Measurements from ENCODE around the gene PDE10A. TPM values are rescaled to one million over a fixed set of nuclear protein-coding genes. Genes with fewer than 3 reads are reported as not detected.

The PDE10A gene
- total RNA-seq, 1 experiment from 2014 or later: not detected

- Histone ChIP-seq H3K4me3 (ENCODE audit: low read length) (no peak overlapping the region), H3K9me2 (replicated peaks; ENCODE audit: insufficient read depth, low read length) (no peaks in the 10 kb centered on the region), H3K79me2 (ENCODE audit: low read length) (no peaks in the 10 kb centered on the region), H3K4me1 (ENCODE audit: low read length) (no peaks in the 10 kb centered on the region), H4K20me1 (ENCODE audit: insufficient read depth, low read depth, low read length) (no peaks in the 10 kb centered on the region), H3K36me3 (ENCODE audit: insufficient read depth, low read length) (no peaks in the 10 kb centered on the region), H3K27ac (ENCODE audit: low read length) (no peak overlapping the region), H3K4me2 (ENCODE audit: low read depth, low read length, poor library complexity, severe bottlenecking) (no peak overlapping the region), H3K9me3 (ENCODE audit: low read length) (no peaks in the 10 kb centered on the region), H2AFZ (ENCODE audit: low read length) (no peak overlapping the region), H3K27me3 (ENCODE audit: low read length) (no peaks in the 10 kb centered on the region), H3K9ac (ENCODE audit: low read length) (no peak overlapping the region)
- DNase-seq: no peak
These were observed 18.3 kb downstream of the PDE10A start for GRCh38 chr6:165644586-165645266.

GRCh38 chr6:165643015-165643414 is 20.0 kb downstream of the PDE10A start:
- no peaks in the 10 kb centered on the region for H3K9me3 ChIP-seq (ENCODE audit: low read length)
- no peak overlapping the region for H3K27ac ChIP-seq (ENCODE audit: low read length)
- H3K9me2 ChIP-seq (replicated peaks; ENCODE audit: insufficient read depth, low read length): no peaks in the 10 kb centered on the region
- DNase-seq: no peak
- no peaks in the 10 kb centered on the region for H4K20me1 ChIP-seq (ENCODE audit: insufficient read depth, low read depth, low read length)
- no peak overlapping the region for H3K9ac ChIP-seq (ENCODE audit: low read length)
- H3K36me3 ChIP-seq (ENCODE audit: insufficient read depth, low read length): no peaks in the 10 kb centered on the region
- H3K4me3 ChIP-seq (ENCODE audit: low read length): no peak overlapping the region
- H2AFZ ChIP-seq (ENCODE audit: low read length): no peak overlapping the region
- H3K79me2 ChIP-seq (ENCODE audit: low read length): no peaks in the 10 kb centered on the region
- H3K4me1 ChIP-seq (ENCODE audit: low read length): no peaks in the 10 kb centered on the region
- no peak overlapping the region for H3K4me2 ChIP-seq (ENCODE audit: low read depth, low read length, poor library complexity, severe bottlenecking)
- no peaks in the 10 kb centered on the region for H3K27me3 ChIP-seq (ENCODE audit: low read length)

- H3K9me3 ChIP-seq (ENCODE audit: low read length): no peaks in the 10 kb centered on the region
- no peak overlapping the region for H2AFZ ChIP-seq (ENCODE audit: low read length)
- no peak overlapping the region for H3K4me3 ChIP-seq (ENCODE audit: low read length)
- no peaks in the 10 kb centered on the region for H3K9me2 ChIP-seq (replicated peaks; ENCODE audit: insufficient read depth, low read length)
- no peak overlapping the region for H3K4me2 ChIP-seq (ENCODE audit: low read depth, low read length, poor library complexity, severe bottlenecking)
- H3K4me1 ChIP-seq (ENCODE audit: low read length): no peaks in the 10 kb centered on the region
- H3K79me2 ChIP-seq (ENCODE audit: low read length): no peaks in the 10 kb centered on the region
- H3K27me3 ChIP-seq (ENCODE audit: low read length): no peaks in the 10 kb centered on the region
- H4K20me1 ChIP-seq (ENCODE audit: insufficient read depth, low read depth, low read length): no peaks in the 10 kb centered on the region
- no peaks in the 10 kb centered on the region for H3K36me3 ChIP-seq (ENCODE audit: insufficient read depth, low read length)
- H3K9ac ChIP-seq (ENCODE audit: low read length): no peak overlapping the region
- no peak overlapping the region for H3K27ac ChIP-seq (ENCODE audit: low read length)
- DNase-seq: no peak
These were observed 21.3 kb downstream of the PDE10A start for GRCh38 chr6:165641672-165642156.

GRCh38 chr6:165640806-165641205 is 22.2 kb downstream of the PDE10A start:
- no peak overlapping the region for H3K4me2 ChIP-seq (ENCODE audit: low read depth, low read length, poor library complexity, severe bottlenecking)
- H4K20me1 ChIP-seq (ENCODE audit: insufficient read depth, low read depth, low read length): no peaks in the 10 kb centered on the region
- no peaks in the 10 kb centered on the region for H3K9me2 ChIP-seq (replicated peaks; ENCODE audit: insufficient read depth, low read length)
- DNase-seq: no peak
- H2AFZ ChIP-seq (ENCODE audit: low read length): no peak overlapping the region
- H3K27ac ChIP-seq (ENCODE audit: low read length): no peak overlapping the region
- no peaks in the 10 kb centered on the region for H3K9me3 ChIP-seq (ENCODE audit: low read length)
- no peak overlapping the region for H3K9ac ChIP-seq (ENCODE audit: low read length)
- H3K4me1 ChIP-seq (ENCODE audit: low read length): no peaks in the 10 kb centered on the region
- H3K36me3 ChIP-seq (ENCODE audit: insufficient read depth, low read length): no peaks in the 10 kb centered on the region
- H3K79me2 ChIP-seq (ENCODE audit: low read length): no peaks in the 10 kb centered on the region
- no peak overlapping the region for H3K4me3 ChIP-seq (ENCODE audit: low read length)
- H3K27me3 ChIP-seq (ENCODE audit: low read length): no peaks in the 10 kb centered on the region

- Histone ChIP-seq H3K27me3 (ENCODE audit: low read length) (no peaks in the 10 kb centered on the region), H2AFZ (ENCODE audit: low read length) (no peak overlapping the region), H3K9me2 (replicated peaks; ENCODE audit: insufficient read depth, low read length) (no peaks in the 10 kb centered on the region), H3K4me2 (ENCODE audit: low read depth, low read length, poor library complexity, severe bottlenecking) (no peak overlapping the region), H4K20me1 (ENCODE audit: insufficient read depth, low read depth, low read length) (no peaks in the 10 kb centered on the region), H3K4me3 (ENCODE audit: low read length) (no peak overlapping the region), H3K4me1 (ENCODE audit: low read length) (no peaks in the 10 kb centered on the region), H3K79me2 (ENCODE audit: low read length) (no peaks in the 10 kb centered on the region), H3K9me3 (ENCODE audit: low read length) (no peaks in the 10 kb centered on the region), H3K27ac (ENCODE audit: low read length) (no peak overlapping the region), H3K36me3 (ENCODE audit: insufficient read depth, low read length) (no peaks in the 10 kb centered on the region), H3K9ac (ENCODE audit: low read length) (no peak overlapping the region)
- no peak for DNase-seq
These were observed 24.5 kb downstream of the PDE10A start for GRCh38 chr6:165638530-165638929.

GRCh38 chr6:165637586-165637985 is 25.5 kb downstream of the PDE10A start:
- no peaks in the 10 kb centered on the region for H3K79me2 ChIP-seq (ENCODE audit: low read length)
- no peaks in the 10 kb centered on the region for H3K9me2 ChIP-seq (replicated peaks; ENCODE audit: insufficient read depth, low read length)
- no peak for DNase-seq
- no peak overlapping the region for H3K4me2 ChIP-seq (ENCODE audit: low read depth, low read length, poor library complexity, severe bottlenecking)
- H3K36me3 ChIP-seq (ENCODE audit: insufficient read depth, low read length): no peaks in the 10 kb centered on the region
- no peak overlapping the region for H3K9ac ChIP-seq (ENCODE audit: low read length)
- no peak overlapping the region for H3K4me3 ChIP-seq (ENCODE audit: low read length)
- no peaks in the 10 kb centered on the region for H4K20me1 ChIP-seq (ENCODE audit: insufficient read depth, low read depth, low read length)
- H2AFZ ChIP-seq (ENCODE audit: low read length): no peak overlapping the region
- no peaks in the 10 kb centered on the region for H3K27me3 ChIP-seq (ENCODE audit: low read length)
- H3K9me3 ChIP-seq (ENCODE audit: low read length): no peaks in the 10 kb centered on the region
- H3K27ac ChIP-seq (ENCODE audit: low read length): no peak overlapping the region
- H3K4me1 ChIP-seq (ENCODE audit: low read length): no peaks in the 10 kb centered on the region

- no peak overlapping the region for H3K9ac ChIP-seq (ENCODE audit: low read length)
- H3K9me2 ChIP-seq (replicated peaks; ENCODE audit: insufficient read depth, low read length): no peaks in the 10 kb centered on the region
- H3K27ac ChIP-seq (ENCODE audit: low read length): no peak overlapping the region
- no peak overlapping the region for H3K4me2 ChIP-seq (ENCODE audit: low read depth, low read length, poor library complexity, severe bottlenecking)
- H3K4me1 ChIP-seq (ENCODE audit: low read length): no peaks in the 10 kb centered on the region
- H3K4me3 ChIP-seq (ENCODE audit: low read length): no peak overlapping the region
- H3K27me3 ChIP-seq (ENCODE audit: low read length): no peaks in the 10 kb centered on the region
- H4K20me1 ChIP-seq (ENCODE audit: insufficient read depth, low read depth, low read length): no peaks in the 10 kb centered on the region
- DNase-seq: no peak
- H3K36me3 ChIP-seq (ENCODE audit: insufficient read depth, low read length): no peaks in the 10 kb centered on the region
- H2AFZ ChIP-seq (ENCODE audit: low read length): no peak overlapping the region
- H3K79me2 ChIP-seq (ENCODE audit: low read length): no peaks in the 10 kb centered on the region
- no peaks in the 10 kb centered on the region for H3K9me3 ChIP-seq (ENCODE audit: low read length)
These were observed 26.5 kb downstream of the PDE10A start for GRCh38 chr6:165636402-165637048.

- Histone ChIP-seq H2AFZ (ENCODE audit: low read length) (no peak overlapping the region), H3K36me3 (ENCODE audit: insufficient read depth, low read length) (no peaks in the 10 kb centered on the region), H3K9me3 (ENCODE audit: low read length) (no peaks in the 10 kb centered on the region), H4K20me1 (ENCODE audit: insufficient read depth, low read depth, low read length) (no peaks in the 10 kb centered on the region), H3K4me3 (ENCODE audit: low read length) (no peak overlapping the region), H3K79me2 (ENCODE audit: low read length) (no peaks in the 10 kb centered on the region), H3K4me1 (ENCODE audit: low read length) (no peaks in the 10 kb centered on the region), H3K27me3 (ENCODE audit: low read length) (no peaks in the 10 kb centered on the region), H3K27ac (ENCODE audit: low read length) (no peak overlapping the region), H3K4me2 (ENCODE audit: low read depth, low read length, poor library complexity, severe bottlenecking) (no peak overlapping the region), H3K9me2 (replicated peaks; ENCODE audit: insufficient read depth, low read length) (no peaks in the 10 kb centered on the region), H3K9ac (ENCODE audit: low read length) (no peak overlapping the region)
- DNase-seq: no peak
These were observed 27.1 kb downstream of the PDE10A start for GRCh38 chr6:165635965-165636364.
